Measurements from ENCODE around the gene ACR.

DNA sequence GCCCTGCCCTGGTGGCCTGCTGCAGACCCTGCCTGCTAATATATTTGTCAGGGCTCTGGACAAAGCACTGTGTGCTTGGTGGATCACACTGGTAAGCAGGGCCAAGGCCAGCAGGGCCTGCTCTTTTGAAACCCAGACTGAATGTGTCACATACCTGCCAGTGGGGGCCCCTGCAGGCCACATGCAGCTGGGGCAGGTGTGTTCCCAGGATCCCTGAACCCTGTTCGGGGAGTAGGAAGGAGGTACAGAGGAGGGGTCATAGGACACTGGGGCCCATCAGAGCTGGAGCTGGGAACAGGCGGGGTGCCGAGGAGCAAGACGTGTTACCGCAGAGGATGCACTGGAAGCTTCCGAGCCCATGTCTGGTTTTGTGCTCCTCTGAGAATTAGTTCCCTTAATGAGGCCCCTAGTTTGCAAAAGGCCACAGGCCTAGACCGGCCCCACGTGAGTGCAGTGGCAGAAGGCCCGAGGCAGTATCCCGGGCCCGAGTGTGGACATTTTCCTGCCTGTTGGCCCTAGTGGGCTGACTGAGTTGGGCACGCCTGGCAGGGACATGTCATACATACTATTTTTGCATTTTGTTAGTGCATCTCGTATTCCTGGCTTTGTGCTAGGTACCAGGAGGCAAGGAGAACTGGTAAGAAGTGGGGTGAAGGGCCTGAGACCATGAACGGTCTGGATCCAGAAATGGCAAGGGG, 11.2 kb upstream of the ACR start:
- TF ChIP-seq, protein P1, sequence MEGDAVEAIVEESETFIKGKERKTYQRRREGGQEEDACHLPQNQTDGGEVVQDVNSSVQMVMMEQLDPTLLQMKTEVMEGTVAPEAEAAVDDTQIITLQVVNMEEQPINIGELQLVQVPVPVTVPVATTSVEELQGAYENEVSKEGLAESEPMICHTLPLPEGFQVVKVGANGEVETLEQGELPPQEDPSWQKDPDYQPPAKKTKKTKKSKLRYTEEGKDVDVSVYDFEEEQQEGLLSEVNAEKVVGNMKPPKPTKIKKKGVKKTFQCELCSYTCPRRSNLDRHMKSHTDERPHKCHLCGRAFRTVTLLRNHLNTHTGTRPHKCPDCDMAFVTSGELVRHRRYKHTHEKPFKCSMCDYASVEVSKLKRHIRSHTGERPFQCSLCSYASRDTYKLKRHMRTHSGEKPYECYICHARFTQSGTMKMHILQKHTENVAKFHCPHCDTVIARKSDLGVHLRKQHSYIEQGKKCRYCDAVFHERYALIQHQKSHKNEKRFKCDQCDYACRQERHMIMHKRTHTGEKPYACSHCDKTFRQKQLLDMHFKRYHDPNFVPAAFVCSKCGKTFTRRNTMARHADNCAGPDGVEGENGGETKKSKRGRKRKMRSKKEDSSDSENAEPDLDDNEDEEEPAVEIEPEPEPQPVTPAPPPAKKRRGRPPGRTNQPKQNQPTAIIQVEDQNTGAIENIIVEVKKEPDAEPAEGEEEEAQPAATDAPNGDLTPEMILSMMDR (conservative IDR thresholded peaks at IDR 0.05): no peak; the same call in 1 of the 2 replicates
- TF ChIP-seq EZH2 (IDR thresholded peaks at IDR 0.05; ENCODE audit: low read depth): no peak

All from PC-9 (cell line).